Ascending aorta (tissue), 2 donors: ENCODE data around the gene TTC22. TPM values are rescaled to one million over a fixed set of nuclear protein-coding genes. Genes with fewer than 3 reads are reported as not detected.

Experiments used
- DNase-seq, 2 donors: peaks; one replicate each; pipeline ENCODE4 v3.0.0-alpha.2; 2019; ENCODE audit warnings: low spot score in 2 of 2
- H3K27ac ChIP-seq, 2 donors: fragments of 200-600 bp; sonication (generic); one replicate each; pipeline ENCODE4 v1.5.1; 2016 to 2017; ENCODE audit warnings: mild to moderate bottlenecking in 1 of 2
- H3K27me3 ChIP-seq: fragments of 200-600 bp; sonication (generic); one replicate; pipeline ENCODE4 v1.5.1; 2017
- H3K36me3 ChIP-seq, 2 donors: fragments of 200-600 bp; sonication (generic); one replicate each; pipeline ENCODE4 v1.5.1; 2016
- H3K4me1 ChIP-seq, 2 donors: fragments of 200-600 bp; sonication (generic); one replicate each; pipeline ENCODE4 v1.5.1; 2016 to 2017; ENCODE audit warnings: mild to moderate bottlenecking in 1 of 2
- H3K4me3 ChIP-seq, 2 donors: fragments of 200-600 bp; sonication (generic); one replicate each; pipeline ENCODE4 v1.5.1; 2016 to 2017; ENCODE audit warnings: mild to moderate bottlenecking in 1 of 2
- H3K9me3 ChIP-seq, 2 donors: fragments of 200-600 bp; sonication (generic); one replicate each; pipeline ENCODE4 v1.5.1; 2016
- intact Hi-C: fragments of 100-400 bp; cut with DNase I; formaldehyde crosslinking; loops from one replicate; pipeline ENCODE4 v1.15.1; 2023
- total RNA-seq: library from RNA; depleted of rRNA; stranded (reverse); fragments of >200 nt; gene quantifications from one replicate; pipeline ENCODE4 v1.1.0, GENCODE V29; 2016
- TF ChIP-seq, protein P1 (sequence below), 3 experiments: fragments of 200-600 bp in 2 of 3; fragments of 450-650 bp in 1 of 3; sonication (generic) in 2 of 3; IDR thresholded peaks; one replicate each; pipeline ENCODE4 v1.5.1; 2016 to 2019; ENCODE audit warnings: antibody characterized with exemption in 3 of 3, mild to moderate bottlenecking in 1 of 3, moderate library complexity in 1 of 3

Gene TTC22
- total RNA-seq, 1 donor from 2014 or later, result not detected

DNA sequence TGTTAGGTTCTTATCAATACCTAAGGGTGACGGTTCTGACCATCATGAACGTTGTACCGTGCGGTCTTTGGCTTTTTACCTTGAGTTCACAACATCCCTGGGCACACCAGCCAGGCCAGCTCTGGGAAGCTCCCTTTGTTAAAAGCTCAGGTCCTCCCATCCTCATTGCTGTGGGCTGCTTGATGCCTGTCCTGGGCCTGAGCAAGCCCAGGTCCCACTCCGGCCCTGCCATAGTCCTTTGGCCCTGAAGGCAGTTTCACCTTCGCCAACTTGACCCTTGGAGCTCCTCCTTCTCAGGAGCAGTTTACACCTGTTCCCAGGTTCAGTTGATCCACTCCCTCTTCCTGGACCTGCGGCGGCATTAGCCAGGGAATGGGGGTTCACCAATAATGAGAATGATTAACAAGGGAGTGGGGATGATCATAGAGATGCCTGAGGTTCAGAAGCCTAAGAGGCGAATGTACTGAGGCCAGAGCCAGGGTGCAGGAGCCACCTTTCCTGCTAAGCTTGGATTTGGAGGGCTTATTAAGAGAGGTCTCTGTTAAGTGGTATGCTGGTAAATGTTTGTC is 45.7 kb upstream of the TTC22 start:
- peak in 1 of 2 donors; percentile 47 for DNase-seq
- Histone ChIP-seq H3K27ac (no peak overlapping the region), H3K27me3 (no peaks in the 10 kb centered on the region), H3K4me3 (no peak overlapping the region), H3K4me1 (no peaks in the 10 kb centered on the region), H3K36me3 (peaks cover 0 to 15% of the 10 kb centered on the region in 2 donors), H3K9me3 (no peaks in the 10 kb centered on the region)
- intact Hi-C loops, result no loop called here
- TF ChIP-seq, protein P1, sequence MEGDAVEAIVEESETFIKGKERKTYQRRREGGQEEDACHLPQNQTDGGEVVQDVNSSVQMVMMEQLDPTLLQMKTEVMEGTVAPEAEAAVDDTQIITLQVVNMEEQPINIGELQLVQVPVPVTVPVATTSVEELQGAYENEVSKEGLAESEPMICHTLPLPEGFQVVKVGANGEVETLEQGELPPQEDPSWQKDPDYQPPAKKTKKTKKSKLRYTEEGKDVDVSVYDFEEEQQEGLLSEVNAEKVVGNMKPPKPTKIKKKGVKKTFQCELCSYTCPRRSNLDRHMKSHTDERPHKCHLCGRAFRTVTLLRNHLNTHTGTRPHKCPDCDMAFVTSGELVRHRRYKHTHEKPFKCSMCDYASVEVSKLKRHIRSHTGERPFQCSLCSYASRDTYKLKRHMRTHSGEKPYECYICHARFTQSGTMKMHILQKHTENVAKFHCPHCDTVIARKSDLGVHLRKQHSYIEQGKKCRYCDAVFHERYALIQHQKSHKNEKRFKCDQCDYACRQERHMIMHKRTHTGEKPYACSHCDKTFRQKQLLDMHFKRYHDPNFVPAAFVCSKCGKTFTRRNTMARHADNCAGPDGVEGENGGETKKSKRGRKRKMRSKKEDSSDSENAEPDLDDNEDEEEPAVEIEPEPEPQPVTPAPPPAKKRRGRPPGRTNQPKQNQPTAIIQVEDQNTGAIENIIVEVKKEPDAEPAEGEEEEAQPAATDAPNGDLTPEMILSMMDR (IDR thresholded peaks at IDR 0.05), result no peak

DNA sequence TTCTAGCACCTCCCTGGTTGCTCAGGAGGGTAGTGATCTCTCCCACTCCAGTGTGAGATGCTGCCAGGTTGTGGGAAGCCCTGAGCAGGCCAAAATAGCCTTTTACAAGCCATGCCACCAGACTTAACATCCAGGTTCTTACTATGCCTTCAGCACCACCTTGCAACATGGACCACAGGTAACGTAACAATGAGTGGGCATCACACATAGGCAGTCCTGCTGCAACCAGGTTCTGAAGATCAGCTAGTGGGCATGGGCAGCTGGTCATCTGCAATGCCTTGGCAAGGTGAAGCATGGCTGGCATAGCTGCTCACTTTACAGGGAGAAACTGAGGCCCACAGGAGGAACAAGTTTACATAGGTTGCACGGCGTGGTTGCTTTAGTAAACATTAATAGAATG is 45.2 kb upstream of the TTC22 start:
- DNase-seq, result no peak
- no peak overlapping the region for H3K4me3 ChIP-seq

DNA sequence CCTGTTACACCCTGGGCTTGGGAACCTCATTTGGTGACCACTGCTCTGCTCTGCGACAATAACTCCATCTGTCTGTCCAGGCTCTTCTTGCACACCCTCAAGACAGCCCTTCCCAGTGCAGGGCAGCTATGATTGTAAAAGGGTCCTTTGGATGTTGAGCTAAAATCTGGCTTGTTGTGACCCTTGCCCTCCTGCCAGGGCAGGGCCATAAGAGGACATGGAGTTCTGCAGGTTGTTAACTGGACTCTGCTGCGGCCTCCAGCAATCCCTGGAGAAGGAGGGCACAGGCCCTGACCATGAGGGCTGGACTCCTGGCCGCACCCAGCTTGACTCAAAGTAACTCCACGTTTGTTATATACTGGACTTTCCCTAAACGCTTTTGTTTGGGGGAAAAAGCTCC is 44.6 kb upstream of the TTC22 start:
- intact Hi-C loops, result no loop called here
- Histone ChIP-seq H3K27ac (no peak overlapping the region), H3K4me3 (no peak overlapping the region), H3K36me3 (peaks cover 0 to 5% of the 10 kb centered on the region in 2 donors), H3K27me3 (no peaks in the 10 kb centered on the region), H3K4me1 (no peaks in the 10 kb centered on the region), H3K9me3 (no peaks in the 10 kb centered on the region)
- TF ChIP-seq, protein P1 (IDR thresholded peaks at IDR 0.05), result no peak
- DNase-seq, result peak in 1 of 2 donors; percentile 52

More for the DNA sequence above, 45.2 kb upstream of the TTC22 start:
- H3K27me3 ChIP-seq, result no peaks in the 10 kb centered on the region
- H3K9me3 ChIP-seq, result no peaks in the 10 kb centered on the region
- TF ChIP-seq, protein P1 (IDR thresholded peaks at IDR 0.05), result no peak
- no peaks in the 10 kb centered on the region for H3K4me1 ChIP-seq
- intact Hi-C loops, result no loop called here
- H3K36me3 ChIP-seq, result peaks cover 0 to 10% of the 10 kb centered on the region in 2 donors
- no peak overlapping the region for H3K27ac ChIP-seq

DNA sequence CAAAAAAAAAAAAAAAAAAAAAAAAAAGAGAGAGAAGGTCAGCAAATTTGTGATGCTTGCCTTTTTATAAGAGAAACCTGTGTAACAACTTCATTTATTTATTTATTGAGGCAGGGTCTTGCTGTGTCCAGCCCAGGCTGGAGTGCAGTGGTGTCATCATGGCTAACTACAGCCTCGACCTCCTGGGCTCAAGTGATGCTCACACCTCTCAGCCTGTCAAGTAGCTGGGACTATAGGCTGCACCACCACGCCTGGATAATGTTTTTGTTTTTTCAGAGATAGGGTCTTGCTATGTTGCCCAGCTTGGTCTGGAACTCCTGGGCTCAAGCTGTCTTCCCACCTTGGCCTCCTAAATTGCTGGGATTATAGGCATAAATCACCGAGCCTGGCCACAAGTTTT is 43.4 kb upstream of the TTC22 start:
- no peak for DNase-seq
- intact Hi-C loops, result no loop called here
- no peaks in the 10 kb centered on the region for H3K4me1 ChIP-seq
- TF ChIP-seq, protein P1 (IDR thresholded peaks at IDR 0.05), result no peak
- no peak overlapping the region for H3K4me3 ChIP-seq
- H3K27ac ChIP-seq, result no peak overlapping the region
- no peaks in the 10 kb centered on the region for H3K36me3 ChIP-seq
- no peaks in the 10 kb centered on the region for H3K27me3 ChIP-seq
- no peaks in the 10 kb centered on the region for H3K9me3 ChIP-seq

DNA sequence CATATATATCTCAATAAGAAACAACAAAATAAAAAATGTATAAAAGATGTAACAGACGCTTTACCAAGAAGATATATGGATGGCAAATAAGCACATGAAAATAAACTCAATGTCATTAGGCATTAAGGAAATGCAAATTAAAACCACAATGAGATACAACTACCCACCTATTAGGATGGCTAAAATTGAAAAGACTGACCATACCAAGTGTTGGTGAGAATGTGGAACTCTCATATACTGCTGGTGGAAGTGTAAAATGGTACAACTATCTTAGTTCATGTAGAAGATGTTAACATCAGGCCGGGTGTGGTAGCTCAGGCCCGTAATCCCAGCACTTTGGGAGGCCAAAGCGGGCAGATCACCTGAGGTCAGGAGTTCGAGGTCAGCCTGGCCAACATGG is 42.3 kb upstream of the TTC22 start:
- no peaks in the 10 kb centered on the region for H3K36me3 ChIP-seq
- no peaks in the 10 kb centered on the region for H3K9me3 ChIP-seq
- no peak overlapping the region for H3K27ac ChIP-seq
- H3K4me1 ChIP-seq, result no peaks in the 10 kb centered on the region
- TF ChIP-seq, protein P1 (IDR thresholded peaks at IDR 0.05), result no peak
- intact Hi-C loops, result no loop called here
- no peak overlapping the region for H3K4me3 ChIP-seq
- H3K27me3 ChIP-seq, result no peaks in the 10 kb centered on the region
- DNase-seq, result no peak

DNA sequence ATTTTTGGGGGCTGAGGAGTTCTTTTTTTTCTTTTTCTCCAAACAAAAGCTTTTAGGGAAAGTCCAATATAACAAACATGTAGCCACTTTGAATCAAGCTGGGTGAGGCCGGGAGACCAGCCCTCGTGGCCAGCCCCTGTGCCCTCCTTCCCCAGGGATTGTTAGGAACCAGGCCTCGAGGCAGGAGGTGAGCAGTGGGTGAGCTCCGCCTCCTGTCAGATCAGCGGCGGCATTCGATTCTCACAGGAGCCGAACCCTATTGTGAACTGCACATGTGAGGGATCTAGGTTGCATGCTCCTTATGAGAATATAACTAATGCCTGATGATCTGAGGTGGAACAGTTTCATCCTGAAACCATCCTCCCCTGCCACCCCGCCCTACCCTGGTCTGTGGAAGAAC is 41.8 kb upstream of the TTC22 start:
- TF ChIP-seq, protein P1 (IDR thresholded peaks at IDR 0.05), result no peak
- H3K27ac ChIP-seq, result no peak overlapping the region
- H3K4me3 ChIP-seq, result no peak overlapping the region
- no peaks in the 10 kb centered on the region for H3K27me3 ChIP-seq
- no peak for DNase-seq
- H3K36me3 ChIP-seq, result no peaks in the 10 kb centered on the region
- H3K9me3 ChIP-seq, result no peaks in the 10 kb centered on the region
- intact Hi-C loops, result no loop called here
- no peaks in the 10 kb centered on the region for H3K4me1 ChIP-seq
